Pancreas (tissue), 10 donors: ENCODE results near the gene RNF150. TPM values are rescaled to one million over a fixed set of nuclear protein-coding genes. Genes with fewer than 3 reads are reported as not detected.

Experiments
- ATAC-seq, 4 donors: fragments of 200-7000 bp; cut with Tn5 transposase; one replicate each; pipeline versions ENCODE4 v1.8.0 to v1.9.1; 2020; ENCODE audit warnings: mild to moderate bottlenecking in 4 of 4, moderate library complexity in 4 of 4
- DNase-seq, 6 donors: peaks; one replicate each; pipeline ENCODE4 v3.0.0-alpha.2; 2020
- FAIRE-seq: peaks from 2 replicates; lab custom pipeline; 2012; peaks lifted over from hg19 to GRCh38; lab: Jason Lieb, UNC
- H3K27ac ChIP-seq, 4 donors: fragments of 200-600 bp; sonication (generic); 1 replicate in 3 of 4; 2 replicates in 1 of 4; pipeline versions ENCODE4 v1.5.0 to v1.8.0; 2020
- H3K27me3 ChIP-seq, 4 donors: fragments of 200-600 bp; one replicate each; pipeline ENCODE4 v1.8.0; 2021
- H3K36me3 ChIP-seq, 3 donors: fragments of 200-600 bp; sonication (generic) in 1 of 3; one replicate each; pipeline versions ENCODE4 v1.5.0 to v1.8.0; 2020 to 2021
- H3K4me1 ChIP-seq, 3 donors: fragments of 200-600 bp; one replicate each; pipeline ENCODE4 v1.8.0; 2021
- H3K4me3 ChIP-seq, 4 donors: fragments of 200-600 bp; sonication (generic) in 2 of 4; one replicate each; pipeline versions ENCODE4 v1.5.0 to v1.8.0; 2020 to 2021
- H3K9me3 ChIP-seq, 4 donors: fragments of 200-600 bp; one replicate each; pipeline ENCODE4 v1.8.0; 2021
- WGBS, 2 donors: extraction: QIAGEN DNeasy Blood & Tissue Kit; methylation state at CpG; one replicate each; pipeline ENCODE4 v1.1.7; 2013; 5-methylcytosine and 5-hydroxymethylcytosine counted together
- intact Hi-C, 3 donors: fragments of 100-400 bp; cut with DNase I; formaldehyde crosslinking; loops; one replicate each; pipeline versions ENCODE4 v1.11.1 to v1.14.2; 2022
- polyA plus RNA-seq, 2 donors: library from polyadenylated mRNA; stranded (reverse); fragments of 200-250 nt; gene quantifications; one replicate each; pipeline ENCODE4 v1.2.3, GENCODE V29; 2013
- total RNA-seq, 6 donors: library from RNA; stranded (reverse); fragmentation: NEBNext Ultra II Directional in 4 of 6; extraction: Animal tissue kit (Norgen Biotek cat#: 25700) in 4 of 6; gene quantifications; one replicate each; pipeline versions ENCODE4 v1.2.1 to v1.2.4, GENCODE V29; 2021 to 2023
- TF ChIP-seq, protein P1 (sequence below), 4 donors: fragments of 200-600 bp; sonication (generic) in 3 of 4; IDR thresholded peaks; one replicate each; pipeline versions ENCODE4 v1.5.0 to v1.8.0; 2021; ENCODE audit warnings: antibody characterized with exemption in 4 of 4
- donor health status: healthy with polysubstance abuse.
- donor health status: DM: no; HTN: no; CAD: no; lungs with moderate emphysema.
- donor health status: DM: no; HTN: no; CAD: no.
- donor health status: control.
- donor health status: control.
- donor health status: Bipolar disorder and iron deficiency.
- donor health status: DM: yes; HTN: yes; CAD: no.
- donor health status: DM: no; HTN: no; CAD: no.
- donor health status: DM: no; HTN: no; CAD: no.
- donor health status: DM: yes; HTN: yes; CAD: no.

Gene RNF150
- total and polyA plus RNA-seq, 8 donors = 0.53 to 4.1 (median 2.5) TPM

DNA sequence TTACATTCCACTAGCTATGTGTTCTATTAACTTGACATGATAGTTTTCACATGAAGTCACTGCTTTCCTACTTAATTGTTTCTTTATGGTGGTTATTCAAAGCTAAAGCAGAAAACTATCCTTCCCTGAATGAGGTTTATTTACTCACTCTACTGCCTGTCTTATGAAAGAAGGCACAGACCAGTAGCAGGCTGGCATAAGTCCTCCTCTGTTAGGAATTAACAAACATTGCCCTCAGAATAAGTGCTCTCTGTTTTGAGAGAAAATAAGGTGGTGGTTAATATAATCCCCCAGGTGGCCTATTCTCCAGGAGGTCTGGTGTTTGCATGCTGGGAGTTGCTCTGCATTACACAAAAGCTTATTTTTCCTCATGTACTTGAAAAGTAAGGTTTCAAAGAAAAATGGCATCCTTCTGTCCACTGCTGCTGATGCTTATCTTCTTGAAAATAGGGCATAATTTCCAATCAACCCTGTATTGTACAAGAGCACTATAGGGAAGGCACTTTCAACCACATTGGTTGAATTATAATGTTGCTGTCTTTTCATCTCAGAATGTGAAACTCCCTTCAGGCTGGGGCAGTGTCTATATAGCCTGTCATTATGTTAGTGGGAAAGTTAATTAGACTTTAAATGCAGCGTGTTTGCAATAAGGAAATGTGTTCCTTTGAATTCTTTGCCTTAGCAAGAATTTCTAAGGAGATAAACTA lies 257.4 kb downstream of the RNF150 start:
- DNase-seq = no peak
- WGBS, 2 donors = 72 to 83% methylated on average over 1 of the region's 1 CpG
- intact Hi-C loops = loop anchor here in 1 of 3 donors (10.0 kb wide), 1 partner anchor 249 kb away; no protein-coding TSS in a partner anchor
- Histone ChIP-seq H3K27ac (no peak overlapping the region), H3K9me3 (no peaks in the 10 kb centered on the region), H3K4me1 (no peaks in the 10 kb centered on the region), H3K27me3 (no peaks in the 10 kb centered on the region), H3K4me3 (no peak overlapping the region), H3K36me3 (no peaks in the 10 kb centered on the region)
- TF ChIP-seq, protein P1, sequence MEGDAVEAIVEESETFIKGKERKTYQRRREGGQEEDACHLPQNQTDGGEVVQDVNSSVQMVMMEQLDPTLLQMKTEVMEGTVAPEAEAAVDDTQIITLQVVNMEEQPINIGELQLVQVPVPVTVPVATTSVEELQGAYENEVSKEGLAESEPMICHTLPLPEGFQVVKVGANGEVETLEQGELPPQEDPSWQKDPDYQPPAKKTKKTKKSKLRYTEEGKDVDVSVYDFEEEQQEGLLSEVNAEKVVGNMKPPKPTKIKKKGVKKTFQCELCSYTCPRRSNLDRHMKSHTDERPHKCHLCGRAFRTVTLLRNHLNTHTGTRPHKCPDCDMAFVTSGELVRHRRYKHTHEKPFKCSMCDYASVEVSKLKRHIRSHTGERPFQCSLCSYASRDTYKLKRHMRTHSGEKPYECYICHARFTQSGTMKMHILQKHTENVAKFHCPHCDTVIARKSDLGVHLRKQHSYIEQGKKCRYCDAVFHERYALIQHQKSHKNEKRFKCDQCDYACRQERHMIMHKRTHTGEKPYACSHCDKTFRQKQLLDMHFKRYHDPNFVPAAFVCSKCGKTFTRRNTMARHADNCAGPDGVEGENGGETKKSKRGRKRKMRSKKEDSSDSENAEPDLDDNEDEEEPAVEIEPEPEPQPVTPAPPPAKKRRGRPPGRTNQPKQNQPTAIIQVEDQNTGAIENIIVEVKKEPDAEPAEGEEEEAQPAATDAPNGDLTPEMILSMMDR (IDR thresholded peaks at IDR 0.05) = no peak
- FAIRE-seq = no peak
- no peak for ATAC-seq

DNA sequence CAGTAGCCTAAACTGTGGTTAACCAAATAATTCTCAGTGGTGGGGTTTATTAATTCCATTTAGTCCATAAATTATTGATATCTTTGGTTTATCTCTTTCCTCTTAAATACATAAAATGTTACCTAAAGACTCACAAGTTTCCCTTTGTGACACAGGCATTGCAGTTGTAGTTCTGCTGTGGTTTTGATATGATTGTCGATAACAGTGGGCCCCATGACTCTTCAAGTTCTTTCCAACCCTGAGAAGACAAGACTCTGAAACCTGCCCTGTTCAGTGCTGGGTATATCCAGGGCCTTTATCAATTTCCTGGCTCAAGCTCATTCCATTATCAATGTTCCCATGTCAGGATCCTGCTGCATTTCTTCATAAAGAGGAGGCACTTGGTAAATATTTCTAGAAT lies 259.2 kb downstream of the RNF150 start:
- ATAC-seq (no peak), DNase-seq (no peak), FAIRE-seq (no peak)
- Histone ChIP-seq H3K4me3 (no peak overlapping the region), H3K9me3 (no peaks in the 10 kb centered on the region), H3K4me1 (no peaks in the 10 kb centered on the region), H3K27ac (no peak overlapping the region), H3K27me3 (no peaks in the 10 kb centered on the region), H3K36me3 (no peaks in the 10 kb centered on the region)
- intact Hi-C loops = loop anchor here in 1 of 3 donors (10.0 kb wide), 1 partner anchor 251 kb away; no protein-coding TSS in a partner anchor
- 77 to 91% methylated on average over 1 of the region's 1 CpG for WGBS, 2 donors
- TF ChIP-seq, protein P1 (IDR thresholded peaks at IDR 0.05) = no peak

DNA sequence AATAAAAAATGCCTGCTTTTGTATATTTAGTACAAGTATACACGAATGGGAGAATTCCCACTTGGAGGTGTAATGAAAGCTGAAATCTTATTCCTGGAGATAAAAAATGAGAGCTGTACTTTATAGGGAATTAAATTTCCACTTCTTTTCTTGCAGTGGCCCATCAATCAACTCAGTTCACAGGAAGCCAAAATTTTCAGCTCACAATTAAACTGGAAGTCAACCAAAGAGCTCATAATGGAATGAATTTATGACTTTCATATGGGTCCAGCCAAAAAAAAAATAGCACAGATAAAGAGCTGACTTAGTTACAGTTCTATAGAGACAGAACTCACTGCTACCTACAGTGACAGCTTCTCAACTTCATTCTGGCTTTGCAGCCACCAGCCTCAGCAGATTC lies 261.9 kb downstream of the RNF150 start:
- Histone ChIP-seq H3K4me3 (no peak overlapping the region), H3K9me3 (no peaks in the 10 kb centered on the region), H3K27me3 (no peaks in the 10 kb centered on the region), H3K27ac (no peak overlapping the region), H3K4me1 (no peaks in the 10 kb centered on the region), H3K36me3 (no peaks in the 10 kb centered on the region)
- 63 to 65% methylated on average over 1 of the region's 1 CpG for WGBS, 2 donors
- no peak for DNase-seq
- ATAC-seq = no peak
- TF ChIP-seq, protein P1 (IDR thresholded peaks at IDR 0.05) = no peak
- FAIRE-seq = no peak
- intact Hi-C loops = loop anchor here in 1 of 3 donors (10.0 kb wide), 1 partner anchor 253 kb away; no protein-coding TSS in a partner anchor

DNA sequence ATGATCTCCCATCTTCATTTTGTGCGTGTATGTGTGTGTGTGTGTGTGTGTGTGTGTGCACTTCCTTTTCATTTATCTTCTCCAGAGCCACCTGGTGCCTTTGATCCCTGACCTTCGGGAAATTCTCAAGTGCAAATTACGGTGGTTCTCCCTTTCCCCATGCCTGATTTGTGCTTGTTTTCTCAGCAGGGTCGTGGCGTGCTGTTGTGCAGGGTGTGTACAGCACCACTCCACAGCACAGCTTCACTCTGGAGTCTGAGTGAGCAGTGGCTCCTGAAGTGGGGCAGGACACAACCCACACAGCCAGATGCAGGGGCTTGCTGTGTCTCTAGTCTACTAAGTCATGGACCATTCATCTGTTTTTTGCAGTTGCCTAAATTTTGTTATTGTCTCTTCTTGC lies 262.8 kb downstream of the RNF150 start:
- intact Hi-C loops = loop anchor here in 1 of 3 donors (10.0 kb wide), 1 partner anchor 254 kb away; no protein-coding TSS in a partner anchor
- Histone ChIP-seq H3K4me3 (no peak overlapping the region), H3K27ac (no peak overlapping the region), H3K27me3 (no peaks in the 10 kb centered on the region), H3K4me1 (no peaks in the 10 kb centered on the region), H3K9me3 (no peaks in the 10 kb centered on the region), H3K36me3 (no peaks in the 10 kb centered on the region)
- ATAC-seq (no peak), DNase-seq (no peak), FAIRE-seq (no peak)
- 63 to 64% methylated on average over 5 of the region's 5 CpGs for WGBS, 2 donors
- TF ChIP-seq, protein P1 (IDR thresholded peaks at IDR 0.05) = no peak

DNA sequence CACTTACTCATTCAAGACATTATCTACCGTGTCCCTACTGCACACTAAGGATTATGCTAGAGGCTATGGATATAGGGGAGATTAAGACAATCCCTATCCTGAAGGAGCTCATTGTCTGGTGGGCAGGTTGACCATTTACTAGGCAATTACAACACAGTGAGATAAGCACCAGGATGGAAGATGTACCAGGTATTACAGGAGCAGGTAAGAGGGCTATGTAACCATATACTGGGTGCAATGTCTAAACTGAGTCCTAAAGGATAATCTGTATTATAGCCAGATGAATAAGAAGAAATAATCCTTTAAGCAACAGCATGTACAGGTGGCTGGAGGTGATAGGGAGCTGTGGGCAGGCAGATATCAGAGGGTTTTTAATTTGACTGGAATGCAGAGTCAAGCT lies 263.8 kb downstream of the RNF150 start:
- intact Hi-C loops = no loop called here
- TF ChIP-seq, protein P1 (IDR thresholded peaks at IDR 0.05) = no peak
- H3K36me3 ChIP-seq = no peaks in the 10 kb centered on the region
- FAIRE-seq (no peak), ATAC-seq (no peak), DNase-seq (no peak)
- no peaks in the 10 kb centered on the region for H3K9me3 ChIP-seq
- 89 to 93% methylated on average over 1 of the region's 1 CpG for whole genome bisulfite sequencing, 2 donors
- H3K27me3 ChIP-seq = no peaks in the 10 kb centered on the region
- H3K27ac ChIP-seq = no peak overlapping the region
- H3K4me1 ChIP-seq = no peaks in the 10 kb centered on the region
- no peak overlapping the region for H3K4me3 ChIP-seq
